ENCODE data around the gene CDK14.

The CDK14 gene

DNA sequence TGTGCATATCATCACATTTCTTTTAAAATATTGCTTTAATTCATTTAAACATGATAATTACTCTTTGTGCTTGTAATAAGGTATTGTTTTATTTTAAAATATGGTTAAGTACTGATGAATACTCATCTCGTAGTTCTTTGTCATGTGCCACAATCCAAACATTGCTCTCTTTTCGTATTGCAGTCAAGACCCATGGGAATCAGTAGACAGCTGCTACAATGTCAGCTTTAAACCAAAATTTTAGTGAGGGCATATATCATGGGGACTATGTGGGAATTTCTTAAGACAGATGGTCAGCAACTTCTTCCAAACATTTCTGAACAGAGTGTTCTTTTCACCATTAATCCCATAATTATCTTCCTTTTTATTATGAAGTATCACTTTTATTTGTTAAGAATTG, 590.9 kb downstream of the CDK14 start:
- Histone ChIP-seq H4K20me1 (ENCODE audit: insufficient read depth, low read length) (no peaks in the 10 kb centered on the region), H3K4me3 (ENCODE audit: low read length) (no peak overlapping the region), H3K36me3 (replicated peaks; ENCODE audit: low read depth, low read length) (no peaks in the 10 kb centered on the region), H3K79me2 (ENCODE audit: low read length) (no peaks in the 10 kb centered on the region), H2AFZ (ENCODE audit: low read depth, low read length) (no peak overlapping the region), H3K27ac (ENCODE audit: low read length) (no peak overlapping the region), H3K9ac (ENCODE audit: low read length) (no peak overlapping the region), H3K4me2 (ENCODE audit: low read length) (no peak overlapping the region), H3K27me3 (ENCODE audit: low read depth, low read length) (no peaks in the 10 kb centered on the region), H3K4me1 (ENCODE audit: low read length) (no peaks in the 10 kb centered on the region), H3K9me3 (ENCODE audit: insufficient read depth, low read length) (no peaks in the 10 kb centered on the region)
- TF ChIP-seq EZH2phosphoT487 (IDR thresholded peaks at IDR 0.05; ENCODE audit: low read depth): no peak
- TF ChIP-seq, protein P1, sequence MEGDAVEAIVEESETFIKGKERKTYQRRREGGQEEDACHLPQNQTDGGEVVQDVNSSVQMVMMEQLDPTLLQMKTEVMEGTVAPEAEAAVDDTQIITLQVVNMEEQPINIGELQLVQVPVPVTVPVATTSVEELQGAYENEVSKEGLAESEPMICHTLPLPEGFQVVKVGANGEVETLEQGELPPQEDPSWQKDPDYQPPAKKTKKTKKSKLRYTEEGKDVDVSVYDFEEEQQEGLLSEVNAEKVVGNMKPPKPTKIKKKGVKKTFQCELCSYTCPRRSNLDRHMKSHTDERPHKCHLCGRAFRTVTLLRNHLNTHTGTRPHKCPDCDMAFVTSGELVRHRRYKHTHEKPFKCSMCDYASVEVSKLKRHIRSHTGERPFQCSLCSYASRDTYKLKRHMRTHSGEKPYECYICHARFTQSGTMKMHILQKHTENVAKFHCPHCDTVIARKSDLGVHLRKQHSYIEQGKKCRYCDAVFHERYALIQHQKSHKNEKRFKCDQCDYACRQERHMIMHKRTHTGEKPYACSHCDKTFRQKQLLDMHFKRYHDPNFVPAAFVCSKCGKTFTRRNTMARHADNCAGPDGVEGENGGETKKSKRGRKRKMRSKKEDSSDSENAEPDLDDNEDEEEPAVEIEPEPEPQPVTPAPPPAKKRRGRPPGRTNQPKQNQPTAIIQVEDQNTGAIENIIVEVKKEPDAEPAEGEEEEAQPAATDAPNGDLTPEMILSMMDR (IDR thresholded peaks at IDR 0.05; ENCODE audit: low read depth, low read length): no peak

DNA sequence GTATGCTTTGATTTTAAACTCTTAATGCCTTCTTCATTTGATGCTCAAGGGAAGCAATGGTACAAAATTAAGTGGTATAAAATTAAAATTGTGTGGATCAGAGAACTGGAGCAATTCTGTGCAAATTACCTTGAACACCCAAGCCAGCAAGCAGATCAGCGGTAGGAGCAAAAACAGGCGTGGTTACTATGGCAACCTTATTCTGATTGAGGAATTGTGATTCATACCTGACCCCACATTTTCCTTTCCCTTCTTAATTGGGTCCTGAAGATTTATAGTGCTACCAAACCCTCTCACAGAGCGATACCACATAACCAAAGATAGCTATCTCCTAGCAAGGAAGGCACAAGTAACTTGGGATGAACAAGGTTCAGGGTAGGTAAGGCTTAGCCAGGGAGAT, 595.6 kb downstream of the CDK14 start:
- TF ChIP-seq EZH2phosphoT487 (IDR thresholded peaks at IDR 0.05; ENCODE audit: low read depth): no peak
- TF ChIP-seq, protein P1 (IDR thresholded peaks at IDR 0.05; ENCODE audit: low read depth, low read length): no peak

DNA sequence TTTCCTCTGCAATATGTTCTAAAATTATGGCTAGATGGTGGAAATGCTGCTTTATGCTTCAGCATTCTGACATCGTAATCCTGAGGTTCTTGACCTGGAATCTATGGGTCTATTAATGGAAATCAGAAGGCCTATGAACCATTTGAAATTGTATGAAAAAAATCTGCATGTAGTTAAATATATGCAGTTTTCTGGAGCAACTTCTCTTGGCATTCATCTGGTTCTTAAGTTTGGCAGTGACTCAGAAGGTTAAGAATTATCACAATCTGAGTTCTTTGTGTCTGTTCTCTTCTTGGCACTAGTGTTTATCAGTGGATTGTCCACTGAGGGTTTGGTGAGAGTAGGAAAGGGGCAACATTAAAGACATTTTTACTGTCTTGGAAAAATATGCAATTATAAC, 597.0 kb downstream of the CDK14 start:
- H3K9ac ChIP-seq (ENCODE audit: low read length): no peak overlapping the region
- no peaks in the 10 kb centered on the region for H4K20me1 ChIP-seq (ENCODE audit: insufficient read depth, low read length)
- no peaks in the 10 kb centered on the region for H3K27me3 ChIP-seq (ENCODE audit: low read depth, low read length)
- no peak overlapping the region for H3K27ac ChIP-seq (ENCODE audit: low read length)
- no peaks in the 10 kb centered on the region for H3K9me3 ChIP-seq (ENCODE audit: insufficient read depth, low read length)
- no peak overlapping the region for H3K4me2 ChIP-seq (ENCODE audit: low read length)
- H3K79me2 ChIP-seq (ENCODE audit: low read length): no peaks in the 10 kb centered on the region
- TF ChIP-seq, protein P1 (IDR thresholded peaks at IDR 0.05; ENCODE audit: low read depth, low read length): no peak
- no peak for TF ChIP-seq EZH2phosphoT487 (IDR thresholded peaks at IDR 0.05; ENCODE audit: low read depth)
- no peaks in the 10 kb centered on the region for H3K36me3 ChIP-seq (replicated peaks; ENCODE audit: low read depth, low read length)
- no peak overlapping the region for H3K4me3 ChIP-seq (ENCODE audit: low read length)
- no peak overlapping the region for H2AFZ ChIP-seq (ENCODE audit: low read depth, low read length)
- H3K4me1 ChIP-seq (ENCODE audit: low read length): no peaks in the 10 kb centered on the region

More for the DNA sequence above, 595.6 kb downstream of the CDK14 start:
- H3K4me1 ChIP-seq (ENCODE audit: low read length): no peaks in the 10 kb centered on the region
- H3K27ac ChIP-seq (ENCODE audit: low read length): no peak overlapping the region
- H3K9me3 ChIP-seq (ENCODE audit: insufficient read depth, low read length): no peaks in the 10 kb centered on the region
- no peak overlapping the region for H3K4me3 ChIP-seq (ENCODE audit: low read length)
- H3K36me3 ChIP-seq (replicated peaks; ENCODE audit: low read depth, low read length): no peaks in the 10 kb centered on the region
- no peaks in the 10 kb centered on the region for H3K27me3 ChIP-seq (ENCODE audit: low read depth, low read length)
- no peaks in the 10 kb centered on the region for H3K79me2 ChIP-seq (ENCODE audit: low read length)
- H3K9ac ChIP-seq (ENCODE audit: low read length): no peak overlapping the region
- H3K4me2 ChIP-seq (ENCODE audit: low read length): no peak overlapping the region
- H2AFZ ChIP-seq (ENCODE audit: low read depth, low read length): no peak overlapping the region
- no peaks in the 10 kb centered on the region for H4K20me1 ChIP-seq (ENCODE audit: insufficient read depth, low read length)

DNA sequence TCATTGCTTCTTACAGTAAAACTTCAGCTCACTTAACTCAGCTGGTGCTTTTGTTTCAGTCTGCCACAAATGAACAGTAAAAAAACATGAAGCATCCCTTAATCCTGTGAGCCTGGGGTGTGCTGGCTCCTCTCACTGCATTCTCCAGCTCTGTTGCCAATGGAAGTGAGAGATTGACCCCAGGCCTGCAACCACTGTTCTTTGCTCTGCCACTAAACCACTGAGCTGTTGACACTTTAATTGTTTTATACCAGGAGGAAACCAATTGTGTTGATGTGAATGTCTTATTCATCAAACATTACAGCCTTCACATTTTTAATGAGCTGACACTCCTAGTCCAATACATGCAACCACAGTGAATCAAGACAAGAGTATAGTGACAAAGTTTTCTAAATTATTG, 598.7 kb downstream of the CDK14 start:
- TF ChIP-seq, protein P1 (IDR thresholded peaks at IDR 0.05; ENCODE audit: low read depth, low read length): no peak
- TF ChIP-seq EZH2phosphoT487 (IDR thresholded peaks at IDR 0.05; ENCODE audit: low read depth): no peak
- Histone ChIP-seq H2AFZ (ENCODE audit: low read depth, low read length) (no peak overlapping the region), H3K4me1 (ENCODE audit: low read length) (peaks cover 4% of the 10 kb centered on the region), H3K9ac (ENCODE audit: low read length) (no peak overlapping the region), H3K27me3 (ENCODE audit: low read depth, low read length) (no peaks in the 10 kb centered on the region), H4K20me1 (ENCODE audit: insufficient read depth, low read length) (no peaks in the 10 kb centered on the region), H3K79me2 (ENCODE audit: low read length) (no peaks in the 10 kb centered on the region), H3K36me3 (replicated peaks; ENCODE audit: low read depth, low read length) (no peaks in the 10 kb centered on the region), H3K9me3 (ENCODE audit: insufficient read depth, low read length) (no peaks in the 10 kb centered on the region), H3K4me2 (ENCODE audit: low read length) (no peak overlapping the region), H3K27ac (ENCODE audit: low read length) (no peak overlapping the region), H3K4me3 (ENCODE audit: low read length) (no peak overlapping the region)

All from OCI-LY3 (cell line).